ENCODE results near the gene SH2D5. TPM values are rescaled to one million over a fixed set of nuclear protein-coding genes. Genes with fewer than 3 reads are reported as not detected.
"Not testable (repeated sequence)": the region's sequence is repeated elsewhere in the genome, so short reads cannot be mapped to it uniquely, and the experiment has no call there.

The SH2D5 gene
- polyA plus RNA-seq, 3 donors = not detected

DNA sequence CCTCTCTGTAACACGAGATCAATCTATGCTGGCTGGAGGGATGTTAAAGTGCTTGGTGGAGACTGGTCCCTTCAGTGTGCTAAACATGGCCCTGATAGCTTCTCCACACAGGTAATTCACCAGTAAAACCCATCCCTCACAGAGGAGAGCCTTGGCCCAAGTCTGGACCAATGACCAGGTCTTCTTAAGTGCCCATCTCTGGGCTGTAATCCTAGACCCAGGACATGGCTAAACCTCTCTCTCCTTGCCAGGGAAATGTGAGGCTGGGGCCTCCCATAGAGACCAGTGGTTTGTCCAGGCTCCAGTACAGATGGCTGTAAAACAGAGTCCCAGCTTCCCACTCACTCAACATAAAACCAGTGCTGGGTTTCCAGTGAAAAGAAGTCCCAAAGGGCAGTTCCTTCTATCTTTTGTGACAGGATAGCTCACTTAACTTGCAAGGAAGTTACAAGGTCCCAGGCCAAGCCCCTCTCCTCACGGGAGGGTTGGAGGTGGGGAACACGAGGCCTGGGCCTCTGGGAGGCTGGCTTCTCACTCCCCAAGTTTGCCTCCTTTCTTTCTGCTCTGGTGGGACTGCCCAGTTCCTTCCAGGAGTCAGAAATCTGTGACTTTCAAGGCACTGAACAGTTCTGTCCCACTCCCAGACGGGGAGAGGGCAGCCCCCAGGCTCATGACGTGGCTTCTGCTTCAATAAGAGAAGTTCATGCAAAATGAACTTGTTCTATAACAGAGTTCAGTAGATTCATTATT, 12.5 kb downstream of the SH2D5 start:
- Histone ChIP-seq H3K4me3 (replicated peaks in 1 of 3; ENCODE audit: low read depth in 2 of 3, low read length in 3 of 3) (no peak overlapping the region), H3K9ac (ENCODE audit: insufficient read depth, low read length, poor library complexity, severe bottlenecking) (no peak overlapping the region), H3K36me3 (replicated peaks in 1 of 2; ENCODE audit: control insufficient read depth in 1 of 2, insufficient read depth in 2 of 2, low read length in 2 of 2) (no peaks in the 10 kb centered on the region), H3K4me1 (ENCODE audit: control insufficient read depth in 1 of 2, insufficient read depth in 2 of 2, low read length in 2 of 2) (peaks cover 12 to 16% of the 10 kb centered on the region in 2 donors), H3K79me2 (ENCODE audit: insufficient read depth, low read length) (no peaks in the 10 kb centered on the region), H3K4me2 (replicated peaks; ENCODE audit: extremely low read depth, low read length, poor library complexity, severe bottlenecking) (no peak overlapping the region), H3K9me3 (replicated peaks in 1 of 2; ENCODE audit: control insufficient read depth in 1 of 2, insufficient read depth in 1 of 2, low read length in 2 of 2) (no peaks in the 10 kb centered on the region), H2AFZ (ENCODE audit: insufficient read depth, low read depth, low read length, poor library complexity, severe bottlenecking) (no peak overlapping the region), H3K27ac (ENCODE audit: low read depth in 1 of 2, low read length in 2 of 2) (no peak overlapping the region), H3K27me3 (ENCODE audit: control insufficient read depth in 2 of 2, insufficient read depth in 2 of 2, low read length in 2 of 2) (peaks cover 9 to 41% of the 10 kb centered on the region in 2 donors), H4K20me1 (ENCODE audit: insufficient read depth, low read length) (no peaks in the 10 kb centered on the region)
- 79% methylated on average over 3 of the region's 5 CpGs for WGBS (ENCODE audit: insufficient coverage)
- peaks cover 38 to 58% (median 42%) of the 10 kb centered on the region in 3 donors for H3K27me3 Mint-ChIP-seq (ENCODE audit: low read depth in 3 of 3)
- peaks cover 0 to 3% of the 10 kb centered on the region in 2 donors for H3K36me3 Mint-ChIP-seq
- DNase-seq = no peak
- intact Hi-C loops (cut with micrococcal nuclease) = no loop called here
- H3K4me3 Mint-ChIP-seq = peak overlapping the region in 1 of 2 donors; percentile 71
- peaks cover 0 to 8% (median 2%) of the 10 kb centered on the region in 7 donors for H3K9me3 Mint-ChIP-seq
- TF ChIP-seq, protein P1, sequence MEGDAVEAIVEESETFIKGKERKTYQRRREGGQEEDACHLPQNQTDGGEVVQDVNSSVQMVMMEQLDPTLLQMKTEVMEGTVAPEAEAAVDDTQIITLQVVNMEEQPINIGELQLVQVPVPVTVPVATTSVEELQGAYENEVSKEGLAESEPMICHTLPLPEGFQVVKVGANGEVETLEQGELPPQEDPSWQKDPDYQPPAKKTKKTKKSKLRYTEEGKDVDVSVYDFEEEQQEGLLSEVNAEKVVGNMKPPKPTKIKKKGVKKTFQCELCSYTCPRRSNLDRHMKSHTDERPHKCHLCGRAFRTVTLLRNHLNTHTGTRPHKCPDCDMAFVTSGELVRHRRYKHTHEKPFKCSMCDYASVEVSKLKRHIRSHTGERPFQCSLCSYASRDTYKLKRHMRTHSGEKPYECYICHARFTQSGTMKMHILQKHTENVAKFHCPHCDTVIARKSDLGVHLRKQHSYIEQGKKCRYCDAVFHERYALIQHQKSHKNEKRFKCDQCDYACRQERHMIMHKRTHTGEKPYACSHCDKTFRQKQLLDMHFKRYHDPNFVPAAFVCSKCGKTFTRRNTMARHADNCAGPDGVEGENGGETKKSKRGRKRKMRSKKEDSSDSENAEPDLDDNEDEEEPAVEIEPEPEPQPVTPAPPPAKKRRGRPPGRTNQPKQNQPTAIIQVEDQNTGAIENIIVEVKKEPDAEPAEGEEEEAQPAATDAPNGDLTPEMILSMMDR (IDR thresholded peaks at IDR 0.05) = no peak
- no peak overlapping the region for H3K27ac Mint-ChIP-seq
- H3K4me1 Mint-ChIP-seq = peaks cover 14% of the 10 kb centered on the region

DNA sequence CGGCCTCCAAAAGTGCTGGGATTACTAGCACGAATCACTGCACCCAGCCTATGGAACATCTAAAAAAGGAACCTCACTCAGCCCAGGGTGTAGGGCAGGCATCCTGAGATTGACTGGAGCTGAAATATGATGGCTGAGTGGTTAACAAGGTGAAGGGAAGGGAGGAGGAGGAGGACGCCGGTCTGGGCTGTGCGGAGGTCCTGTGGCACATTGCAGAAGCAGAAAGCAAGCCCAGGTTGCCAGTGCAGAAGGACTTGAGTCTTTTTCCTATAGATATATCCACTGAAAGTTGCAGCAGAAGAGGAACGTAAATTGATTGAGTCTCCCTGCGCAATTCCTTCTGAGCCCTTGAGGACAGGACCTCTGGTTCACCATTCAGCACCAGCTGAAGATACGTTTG, 13.2 kb downstream of the SH2D5 start:
- peaks cover 15 to 18% of the 10 kb centered on the region in 2 donors for H3K4me1 ChIP-seq (ENCODE audit: control insufficient read depth in 1 of 2, insufficient read depth in 2 of 2, low read length in 2 of 2)
- H3K79me2 ChIP-seq (ENCODE audit: insufficient read depth, low read length) = no peaks in the 10 kb centered on the region
- no peaks in the 10 kb centered on the region for H3K36me3 ChIP-seq (replicated peaks in 1 of 2; ENCODE audit: control insufficient read depth in 1 of 2, insufficient read depth in 2 of 2, low read length in 2 of 2)
- peaks cover 17% of the 10 kb centered on the region for H3K4me1 Mint-ChIP-seq
- no peak overlapping the region for H2AFZ ChIP-seq (ENCODE audit: insufficient read depth, low read depth, low read length, poor library complexity, severe bottlenecking)
- H3K9me3 ChIP-seq (replicated peaks in 1 of 2; ENCODE audit: control insufficient read depth in 1 of 2, insufficient read depth in 1 of 2, low read length in 2 of 2) = no peaks in the 10 kb centered on the region
- intact Hi-C loops (cut with micrococcal nuclease) = no loop called here
- 93% methylated on average over 4 of the region's 8 CpGs for WGBS (ENCODE audit: insufficient coverage)
- no peak overlapping the region for H3K4me2 ChIP-seq (replicated peaks; ENCODE audit: extremely low read depth, low read length, poor library complexity, severe bottlenecking)
- no peaks in the 10 kb centered on the region for H4K20me1 ChIP-seq (ENCODE audit: insufficient read depth, low read length)
- no peak overlapping the region for H3K27ac ChIP-seq (ENCODE audit: low read depth in 1 of 2, low read length in 2 of 2)
- peaks cover 0 to 8% (median 2%) of the 10 kb centered on the region in 7 donors for H3K9me3 Mint-ChIP-seq
- no peak overlapping the region for H3K9ac ChIP-seq (ENCODE audit: insufficient read depth, low read length, poor library complexity, severe bottlenecking)
- H3K4me3 Mint-ChIP-seq = peak overlapping the region in 1 of 2 donors; percentile 71
- TF ChIP-seq, protein P1 (IDR thresholded peaks at IDR 0.05) = no peak
- no peak overlapping the region for H3K27ac Mint-ChIP-seq
- peaks cover 36 to 56% (median 42%) of the 10 kb centered on the region in 3 donors for H3K27me3 Mint-ChIP-seq (ENCODE audit: low read depth in 3 of 3)
- H3K4me3 ChIP-seq (replicated peaks in 1 of 3; ENCODE audit: low read depth in 2 of 3, low read length in 3 of 3) = no peak overlapping the region
- peaks cover 9 to 41% of the 10 kb centered on the region in 2 donors for H3K27me3 ChIP-seq (ENCODE audit: control insufficient read depth in 2 of 2, insufficient read depth in 2 of 2, low read length in 2 of 2)
- peaks cover 0 to 3% of the 10 kb centered on the region in 2 donors for H3K36me3 Mint-ChIP-seq
- no peak for DNase-seq

DNA sequence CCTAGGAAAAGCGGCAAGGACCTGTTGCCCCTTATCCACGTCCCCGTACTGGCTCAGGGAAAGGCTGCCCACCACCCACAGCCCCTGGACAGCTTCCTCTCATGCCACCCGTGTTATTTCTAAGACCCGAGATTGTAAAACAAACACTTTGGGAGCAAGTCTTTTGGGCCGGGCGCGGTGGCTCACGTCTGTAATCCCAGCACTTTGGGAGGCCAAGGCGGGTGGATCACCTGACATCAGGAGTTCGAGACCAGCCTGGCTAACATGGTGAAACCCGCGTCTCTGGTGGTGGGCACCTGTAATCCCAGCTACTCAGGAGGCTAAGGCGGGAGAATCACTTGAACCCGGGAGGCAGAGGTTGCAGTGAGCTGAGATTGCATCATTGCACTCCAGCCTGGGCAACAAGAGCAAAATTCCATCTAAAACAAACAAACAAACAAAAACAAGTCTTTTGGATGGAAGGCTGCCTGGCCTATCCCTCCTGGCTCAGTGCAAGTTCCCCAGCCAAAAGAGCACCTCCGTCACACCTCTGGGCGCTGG, 14.1 kb downstream of the SH2D5 start:
- DNase-seq; H3K36me3 ChIP-seq (replicated peaks in 1 of 2; ENCODE audit: control insufficient read depth in 1 of 2, insufficient read depth in 2 of 2, low read length in 2 of 2); H3K9me3 ChIP-seq (replicated peaks in 1 of 2; ENCODE audit: control insufficient read depth in 1 of 2, insufficient read depth in 1 of 2, low read length in 2 of 2); H4K20me1 ChIP-seq (ENCODE audit: insufficient read depth, low read length); H3K9ac ChIP-seq (ENCODE audit: insufficient read depth, low read length, poor library complexity, severe bottlenecking); intact Hi-C loops (cut with micrococcal nuclease); H3K9me3 Mint-ChIP-seq; H3K27ac ChIP-seq (ENCODE audit: low read depth in 1 of 2, low read length in 2 of 2); H3K36me3 Mint-ChIP-seq; H3K79me2 ChIP-seq (ENCODE audit: insufficient read depth, low read length): not testable (repeated sequence)
- Mint-ChIP-seq H3K27me3 (ENCODE audit: low read depth in 3 of 3) (peaks cover 36 to 56% (median 42%) of the 10 kb centered on the region in 3 donors), H3K4me1 (peaks cover 17% of the 10 kb centered on the region), H3K27ac (peak overlapping the region in 2 of 7 donors; percentile 22 to 25), H3K4me3 (peak overlapping the region; percentile 64 to 71)
- Histone ChIP-seq H2AFZ (ENCODE audit: insufficient read depth, low read depth, low read length, poor library complexity, severe bottlenecking) (peak overlapping the region; percentile 59), H3K4me1 (ENCODE audit: control insufficient read depth in 1 of 2, insufficient read depth in 2 of 2, low read length in 2 of 2) (peaks cover 15 to 18% of the 10 kb centered on the region in 2 donors), H3K27me3 (ENCODE audit: control insufficient read depth in 2 of 2, insufficient read depth in 2 of 2, low read length in 2 of 2) (peaks cover 9 to 41% of the 10 kb centered on the region in 2 donors), H3K4me2 (replicated peaks; ENCODE audit: extremely low read depth, low read length, poor library complexity, severe bottlenecking) (peak overlapping the region; percentile 74), H3K4me3 (replicated peaks in 1 of 3; ENCODE audit: low read depth in 2 of 3, low read length in 3 of 3) (peak overlapping the region in 1 of 3 experiments; percentile 61)
- WGBS (ENCODE audit: insufficient coverage) = 75% methylated on average over 13 of the region's 17 CpGs

All from CD14-positive monocyte (primary cell).